ENCODE results near the gene CCDC51.
"Not testable (repeated sequence)": the region's sequence is repeated elsewhere in the genome, so short reads cannot be mapped to it uniquely, and the experiment has no call there.

CCDC51 gene

GRCh38 chr3:48465531-48466378, 25.8 kb upstream of the CCDC51 start:
- peak in 3 of 4 experiments; percentile 36 to 76 (median 62) for DNase-seq

GRCh38 chr3:48465237-48465530, 25.3 kb upstream of the CCDC51 start:
- DNase-seq, result no peak

- no peak for DNase-seq
Measured at GRCh38 chr3:48464713-48465221, 24.8 kb upstream of the CCDC51 start.

- DNase-seq, result no peak
Measured at GRCh38 chr3:48463703-48464102, 23.8 kb upstream of the CCDC51 start.

GRCh38 chr3:48461767-48462166, 21.8 kb upstream of the CCDC51 start:
- DNase-seq, result not testable (repeated sequence)

- no peak for DNase-seq
Measured at GRCh38 chr3:48460517-48460902, 20.6 kb upstream of the CCDC51 start.

GRCh38 chr3:48459773-48460516, 20.0 kb upstream of the CCDC51 start:
- DNase-seq, result no peak

- DNase-seq, result no peak
Measured at GRCh38 chr3:48459331-48459730, 19.4 kb upstream of the CCDC51 start.

- DNase-seq, result no peak
Measured at GRCh38 chr3:48456456-48456855, 16.5 kb upstream of the CCDC51 start.

GRCh38 chr3:48451270-48451669, 11.4 kb upstream of the CCDC51 start:
- no peak for DNase-seq

GRCh38 chr3:48446425-48447193, 6.7 kb upstream of the CCDC51 start, which contains the start of gene ATRIP:
ATRIP (plus strand) TSS chr3:48446737; CDS start chr3:48446846, 109 bp downstream.
- peak; percentile 53 to 86 (median 66) for DNase-seq

GRCh38 chr3:48446043-48446424, 6.1 kb upstream of the CCDC51 start:
- DNase-seq, result no peak

GRCh38 chr3:48445277-48445882, 5.5 kb upstream of the CCDC51 start:
- no peak for DNase-seq

- no peak for DNase-seq
Measured at GRCh38 chr3:48441940-48442339, 2.0 kb upstream of the CCDC51 start.

- DNase-seq, result no peak
Measured at GRCh38 chr3:48440590-48440958, 655 bp upstream of the CCDC51 start.

GRCh38 chr3:48437812-48438211, 2.1 kb downstream of the CCDC51 start:
- DNase-seq, result no peak

GRCh38 chr3:48436855-48437254, 3.1 kb downstream of the CCDC51 start:
- DNase-seq, result no peak

GRCh38 chr3:48436477-48436787, 3.5 kb downstream of the CCDC51 start:
- DNase-seq, result no peak

- DNase-seq, result peak; percentile 47 to 79 (median 65)
Measured at GRCh38 chr3:48435774-48436476, 4.0 kb downstream of the CCDC51 start.

GRCh38 chr3:48435223-48435595, 4.7 kb downstream of the CCDC51 start:
- no peak for DNase-seq

GRCh38 chr3:48434591-48435222, 5.2 kb downstream of the CCDC51 start:
- no peak for DNase-seq

Measured in activated naive CD4-positive, alpha-beta T cell (primary cell).